Right renal cortex interstitium (tissue), 3 donors: ENCODE results near the gene MTCH1. TPM values are rescaled to one million over a fixed set of nuclear protein-coding genes. Genes with fewer than 3 reads are reported as not detected.

Experiments
- DNase-seq, 3 donors: peaks; one replicate each; pipeline ENCODE4 v3.0.0-alpha.2; 2013; ENCODE audit warnings: low read depth in 3 of 3, low spot score in 2 of 3
- polyA plus RNA-seq, 3 donors: library from polyadenylated mRNA; unstranded; fragments of 120-200 nt; gene quantifications; one replicate each; pipeline ENCODE4 v1.2.1, GENCODE V29; 2013; ENCODE audit not compliant: insufficient read length in 3 of 3

Gene MTCH1
- polyA plus RNA-seq, 3 donors = 155 to 178 (median 165) TPM

DNA sequence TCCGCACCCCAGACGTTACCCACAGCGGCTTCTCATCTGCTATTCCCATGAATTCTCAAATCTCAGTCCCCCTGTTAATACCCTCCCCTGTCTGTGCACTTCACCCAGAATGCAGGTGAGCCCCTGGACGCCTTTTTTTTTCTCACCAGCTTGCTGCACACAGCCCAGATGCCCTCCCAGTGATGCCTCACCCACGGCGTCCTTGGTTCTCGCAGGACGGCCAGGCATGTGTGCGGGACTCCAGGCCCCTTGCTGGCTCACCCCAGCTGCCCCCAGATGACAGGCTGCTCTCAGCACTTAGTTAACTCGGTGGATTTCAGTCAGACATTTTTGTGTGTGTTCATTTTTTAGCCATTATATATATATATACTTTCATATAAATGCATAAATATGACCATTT is 56.8 kb downstream of the MTCH1 start:
- no peak for DNase-seq

DNA sequence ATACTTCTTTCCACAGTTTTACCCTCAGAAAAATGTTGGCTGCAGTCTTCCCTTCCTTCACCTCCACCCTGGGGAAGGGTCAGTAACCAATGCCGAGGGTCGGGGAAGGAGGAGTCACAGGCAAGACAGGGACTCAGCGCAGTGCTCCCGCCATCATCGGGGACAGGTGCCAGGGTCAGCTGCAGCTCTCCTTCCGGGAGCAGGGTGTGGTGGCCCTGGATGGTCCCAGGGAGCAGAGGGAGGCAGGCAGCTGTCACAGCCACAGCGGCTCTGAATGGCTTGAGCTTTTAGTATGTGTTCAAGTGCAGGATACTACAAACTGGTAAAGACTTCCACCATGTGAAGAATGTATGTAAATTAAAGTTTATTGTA is 57.5 kb downstream of the MTCH1 start:
- DNase-seq = no peak

DNA sequence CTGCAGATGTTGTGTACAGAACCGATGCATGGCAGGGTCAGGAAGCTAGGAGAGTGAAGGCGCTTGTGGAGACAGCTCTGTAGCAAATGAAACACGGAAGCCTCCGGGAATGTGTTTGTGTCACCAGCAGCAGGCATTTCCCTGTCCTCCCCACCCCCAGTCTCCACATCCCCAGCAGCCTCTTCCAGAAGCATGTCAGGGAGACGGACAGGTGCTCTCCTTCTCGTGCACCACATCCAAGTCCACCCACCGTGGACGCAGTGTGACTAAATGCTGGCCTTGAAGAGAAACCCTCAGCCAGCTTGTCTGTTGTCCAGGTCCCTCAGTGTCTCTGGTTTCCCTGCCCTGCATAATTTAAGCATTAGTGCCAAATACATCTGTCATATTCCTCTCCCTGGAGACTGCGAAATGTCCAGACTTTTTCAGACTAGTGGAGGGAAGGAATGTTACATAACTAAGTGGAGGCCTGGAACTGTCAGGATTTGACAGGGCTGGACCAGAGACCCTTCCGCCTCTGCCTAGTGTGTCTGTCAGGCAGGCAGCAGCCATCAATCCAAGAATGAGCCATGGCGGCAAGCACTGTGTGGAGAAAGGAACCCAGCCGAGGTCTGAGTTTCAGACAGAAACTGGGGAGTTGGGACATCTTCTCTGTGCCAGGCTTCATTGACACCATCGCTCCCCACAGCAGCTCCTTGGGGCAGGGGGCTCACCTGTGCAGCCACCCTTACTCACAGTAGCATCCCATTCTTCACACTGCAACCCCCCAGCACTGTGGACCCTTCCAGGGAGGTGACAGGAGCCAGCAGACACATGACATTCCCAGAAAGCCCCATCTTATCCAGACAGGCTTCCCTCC is 58.1 kb downstream of the MTCH1 start:
- no peak for DNase-seq

DNA sequence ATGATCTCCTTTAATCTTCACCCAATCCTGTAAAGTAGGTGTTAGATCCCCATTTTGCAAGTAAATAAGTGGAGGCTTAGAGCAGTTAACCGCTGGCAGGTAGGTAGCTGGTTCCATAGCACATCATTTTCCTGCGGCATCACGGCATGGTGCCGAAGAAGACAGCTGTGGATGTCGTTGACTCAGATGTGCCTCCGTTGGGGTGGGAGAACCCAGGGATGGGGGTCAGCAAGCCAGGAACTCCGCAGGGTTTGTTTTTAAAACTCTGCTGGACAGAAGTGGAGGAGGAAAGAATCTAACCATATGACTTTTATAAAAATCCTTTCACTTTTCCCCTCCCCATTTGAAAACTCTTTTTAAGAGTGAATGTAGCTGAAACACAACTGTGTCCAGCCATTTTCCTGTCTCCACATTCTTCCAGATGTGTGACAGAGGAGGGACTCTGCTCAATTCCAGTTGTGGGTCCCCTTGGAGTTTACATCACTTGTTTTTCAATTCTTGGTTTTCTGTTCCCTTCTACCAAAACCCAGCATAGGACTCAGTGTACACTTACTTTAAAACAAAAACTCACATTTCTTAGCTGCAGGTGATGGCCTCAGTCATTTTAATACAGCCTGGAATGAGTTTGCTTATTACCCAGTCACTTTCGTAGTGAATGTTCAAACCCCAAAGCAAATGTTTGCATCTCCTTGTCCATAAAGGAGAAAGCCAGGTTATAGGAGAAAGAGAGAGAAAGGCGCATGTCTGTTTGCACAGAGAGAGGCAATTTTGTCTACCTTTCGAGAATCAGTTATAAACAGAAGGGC is 59.1 kb downstream of the MTCH1 start:
- DNase-seq = no peak

DNA sequence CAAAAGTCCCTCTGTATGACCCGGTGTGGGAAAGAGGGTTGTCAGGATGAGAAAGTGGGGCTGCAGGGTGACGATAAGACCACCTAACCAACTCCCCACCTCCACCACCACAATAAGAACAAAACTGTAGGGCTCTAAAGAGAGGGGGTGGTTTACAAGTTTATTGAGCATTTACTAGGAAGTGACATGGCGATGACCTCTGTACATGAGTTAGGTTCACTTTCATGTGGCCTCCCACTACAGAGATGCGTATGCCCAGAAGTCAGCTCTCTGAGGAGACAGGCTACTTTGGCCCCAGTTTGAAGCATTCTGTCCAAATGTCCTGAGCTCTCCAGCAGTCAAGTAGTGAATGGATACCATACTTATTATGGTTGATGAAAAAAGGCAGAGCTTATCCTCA is 60.2 kb downstream of the MTCH1 start:
- no peak for DNase-seq

DNA sequence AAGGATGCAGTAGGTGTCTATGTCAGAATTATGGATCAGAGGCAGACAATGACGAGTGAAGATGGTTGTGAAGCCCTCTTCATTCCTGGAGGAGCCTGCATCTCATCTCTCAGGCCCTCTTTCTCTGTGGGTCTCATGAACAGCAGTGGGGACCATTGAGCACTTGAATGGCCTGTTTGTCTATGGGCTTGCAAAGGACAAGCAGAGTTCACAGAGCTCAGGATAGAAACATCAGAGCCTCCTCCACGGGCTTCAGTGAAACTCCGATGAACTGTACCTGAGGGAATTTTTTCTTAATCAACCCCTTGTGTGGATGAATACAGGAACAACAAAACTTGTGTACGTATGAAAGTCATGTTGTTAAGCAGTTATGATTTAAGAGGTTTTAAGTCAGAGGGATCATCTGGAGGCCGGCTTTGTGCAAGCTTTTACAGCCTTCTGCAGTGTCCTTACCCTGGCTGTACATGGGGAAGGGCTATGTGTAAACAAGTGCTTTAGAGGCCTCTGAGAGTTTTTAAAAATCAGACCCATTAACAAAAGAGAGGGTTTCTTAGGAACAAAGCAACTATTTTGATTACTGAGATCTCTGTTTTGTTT is 61.1 kb downstream of the MTCH1 start:
- no peak for DNase-seq

DNA sequence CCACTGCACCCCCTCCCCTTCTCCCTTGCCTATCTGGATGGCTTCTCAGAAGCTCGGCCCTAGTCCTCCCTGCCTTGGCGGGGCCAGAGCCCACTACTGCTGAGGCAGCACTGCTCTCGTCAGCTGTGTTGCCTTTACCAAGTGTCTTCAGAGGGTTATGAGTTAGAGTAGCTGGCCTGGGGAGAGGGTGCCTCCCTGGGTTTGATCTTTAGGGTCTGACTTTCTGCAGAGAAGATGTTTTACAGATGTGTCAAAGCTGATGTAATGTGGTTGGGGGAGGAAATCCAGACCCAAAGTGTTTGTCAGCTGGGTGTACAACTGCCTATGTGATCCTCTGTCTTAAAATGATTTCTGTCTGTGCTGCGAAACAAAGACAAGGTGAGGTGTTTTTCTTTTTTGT is 61.9 kb downstream of the MTCH1 start:
- no peak for DNase-seq

DNA sequence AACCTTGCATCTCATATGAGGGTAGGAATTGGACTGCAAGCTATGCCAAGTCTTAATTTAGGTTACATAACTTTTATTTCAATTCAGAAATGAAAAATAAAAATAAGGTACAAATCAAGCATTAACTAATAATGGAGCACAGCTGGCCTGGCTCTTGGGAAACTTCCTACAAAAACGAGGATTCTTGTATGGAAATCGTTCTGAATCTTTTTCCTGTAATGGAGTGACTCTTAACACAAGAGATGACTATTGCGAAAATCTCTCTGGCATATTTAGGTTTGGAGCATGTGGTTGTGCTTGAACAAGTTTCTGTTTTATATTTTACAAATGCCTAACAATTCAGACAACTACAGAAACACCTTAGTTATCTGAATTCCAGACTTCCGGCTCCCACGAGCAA is 65.5 kb downstream of the MTCH1 start:
- DNase-seq = no peak

DNA sequence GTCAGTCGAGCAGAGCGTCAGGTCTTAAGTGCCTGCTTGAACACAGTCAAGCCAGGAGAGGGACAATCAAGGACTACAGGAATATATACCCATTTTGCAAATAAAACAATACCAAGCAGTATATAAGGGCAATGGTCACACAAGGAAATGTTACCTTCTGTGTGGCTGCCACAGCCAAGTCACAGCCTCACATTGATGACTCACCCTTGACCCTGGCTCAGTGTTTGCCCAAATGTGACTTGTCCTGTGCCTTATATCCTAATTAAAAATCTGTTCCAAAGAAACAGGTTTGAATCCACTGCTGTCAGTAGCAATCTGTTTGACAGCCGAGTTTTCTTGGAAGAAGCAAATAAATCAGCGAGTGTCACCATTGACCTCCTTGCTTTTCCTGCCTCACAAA is 65.9 kb downstream of the MTCH1 start:
- no peak for DNase-seq

Other genes starting within 250 kb of the MTCH1 start
- gene CPNE5, start 146.8 kb downstream of the MTCH1 start, polyA plus RNA-seq = 10 to 100 TPM; 10.1 to 12.4 (median 11.1) TPM
- gene PPIL1, start 111.4 kb downstream of the MTCH1 start, polyA plus RNA-seq = 10 to 100 TPM; 53.1 to 58.2 (median 55.5) TPM
- gene C6orf89, start 100.2 kb downstream of the MTCH1 start, polyA plus RNA-seq = 10 to 100 TPM; 46.9 to 49.8 (median 48.8) TPM
- 1 to 10 TPM; 1.3 to 1.5 (median 1.4) TPM for gene PI16, start 31.5 kb downstream of the MTCH1 start, polyA plus RNA-seq
- 1 to 10 TPM; 1.3 to 1.5 (median 1.5) TPM for gene FGD2, start 19.5 kb upstream of the MTCH1 start, polyA plus RNA-seq
- gene PIM1, start 184.0 kb upstream of the MTCH1 start, polyA plus RNA-seq = 10 to 100 TPM; 21.0 to 24.9 (median 22.9) TPM